NCI-H82 treated with DMSO at 0.1 percent for 48 hours (cell line): Measurements from ENCODE around the gene RSL1D1.

Experiments
- DNase-seq: peaks from one replicate; lab custom pipeline; 2025; ENCODE audit not compliant: unreplicated experiment; lab: John Stamatoyannopoulos, UW

Gene RSL1D1

GRCh38 chr16:11851294-11852091 is at the start of gene RSL1D1:
Gene RSL1D1, minus strand, starts transcription at chr16:11851542. Its CDS starts 30 bp downstream, at chr16:11851512.
- peak; percentile 76 for DNase-seq

GRCh38 chr16:11901091-11901490 is 49.7 kb upstream of the RSL1D1 start:
- DNase-seq = no peak

GRCh38 chr16:11896486-11897176 is 45.3 kb upstream of the RSL1D1 start:
- no peak for DNase-seq

GRCh38 chr16:11893571-11893970 is 42.2 kb upstream of the RSL1D1 start:
- DNase-seq = no peak

- DNase-seq = no peak
Measured at GRCh38 chr16:11892761-11893160, 41.4 kb upstream of the RSL1D1 start.

GRCh38 chr16:11890231-11890965 is 39.1 kb upstream of the RSL1D1 start:
- DNase-seq = no peak

- no peak for DNase-seq
Measured at GRCh38 chr16:11886881-11887280, 35.5 kb upstream of the RSL1D1 start.

GRCh38 chr16:11884035-11884434 is 32.7 kb upstream of the RSL1D1 start:
- DNase-seq = no peak

GRCh38 chr16:11880007-11880406 is 28.7 kb upstream of the RSL1D1 start:
- no peak for DNase-seq

GRCh38 chr16:11877374-11877773 is 26.0 kb upstream of the RSL1D1 start:
- DNase-seq = no peak

GRCh38 chr16:11876306-11876705 is 25.0 kb upstream of the RSL1D1 start:
- DNase-seq = no peak

GRCh38 chr16:11875721-11876120 is 24.4 kb upstream of the RSL1D1 start:
- DNase-seq = no peak

GRCh38 chr16:11871193-11871592 is 19.9 kb upstream of the RSL1D1 start:
- DNase-seq = peak; percentile 56

- no peak for DNase-seq
Measured at GRCh38 chr16:11870399-11870798, 19.1 kb upstream of the RSL1D1 start.

GRCh38 chr16:11869353-11870228 is 18.2 kb upstream of the RSL1D1 start:
- no peak for DNase-seq

- DNase-seq = no peak
Measured at GRCh38 chr16:11868412-11868980, 17.2 kb upstream of the RSL1D1 start.

GRCh38 chr16:11862489-11862888 is 11.1 kb upstream of the RSL1D1 start:
- DNase-seq = no peak

- no peak for DNase-seq
Measured at GRCh38 chr16:11857161-11857560, 5.8 kb upstream of the RSL1D1 start.

GRCh38 chr16:11852092-11852809 is 909 bp upstream of the RSL1D1 start:
- no peak for DNase-seq

- no peak for DNase-seq
Measured at GRCh38 chr16:11848842-11849241, 2.5 kb downstream of the RSL1D1 start.
